ELR (cell line): Measurements from ENCODE around the gene OTOP3.

Experiments
- DNase-seq: peaks from one replicate; pipeline ENCODE4 v3.0.0-alpha.2; 2015; ENCODE audit warnings: low read depth

Gene OTOP3

DNA sequence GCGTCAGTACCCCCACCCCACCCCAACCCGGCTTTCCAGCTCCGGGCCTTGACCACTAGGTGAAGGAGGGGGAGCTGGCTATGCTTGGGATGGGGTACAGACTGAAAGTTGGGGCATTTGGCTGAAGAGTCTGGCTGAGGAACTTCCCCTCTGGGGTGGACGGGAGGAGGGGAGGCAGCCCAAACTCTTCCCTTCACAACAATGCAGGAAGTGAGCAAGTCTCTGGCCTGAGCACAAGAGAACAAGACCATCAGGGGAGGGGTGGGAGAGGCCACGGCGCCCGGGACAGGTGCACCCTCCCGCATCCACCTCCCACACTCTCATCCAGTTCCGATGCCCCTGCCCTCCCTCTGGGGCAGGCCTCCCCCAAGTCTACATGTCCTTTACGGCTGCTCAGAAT lies 18.3 kb upstream of the OTOP3 start:
- no peak for DNase-seq

DNA sequence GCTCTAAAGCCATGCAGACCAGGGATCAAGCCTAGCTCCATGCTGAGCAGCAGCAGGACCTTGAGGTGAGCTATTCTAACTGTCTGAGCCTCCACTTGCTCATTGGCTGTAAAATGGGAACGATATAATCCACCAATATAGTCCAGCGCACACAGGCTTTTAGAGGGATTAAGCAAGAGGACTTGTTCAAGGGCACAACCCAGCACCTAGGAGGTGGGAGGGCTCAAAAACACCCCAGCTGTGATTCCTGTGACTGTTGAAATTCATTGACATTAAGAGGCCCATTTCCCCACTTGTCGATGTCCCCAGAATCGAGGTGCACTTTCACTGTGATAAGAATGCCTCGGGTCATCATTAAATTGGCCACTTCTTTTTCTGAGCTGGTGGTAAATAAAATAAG lies 16.8 kb upstream of the OTOP3 start:
- DNase-seq = no peak

GRCh38 chr17:74919440-74920305 lies 16.0 kb upstream of the OTOP3 start:
- peak; percentile 44 for DNase-seq

DNA sequence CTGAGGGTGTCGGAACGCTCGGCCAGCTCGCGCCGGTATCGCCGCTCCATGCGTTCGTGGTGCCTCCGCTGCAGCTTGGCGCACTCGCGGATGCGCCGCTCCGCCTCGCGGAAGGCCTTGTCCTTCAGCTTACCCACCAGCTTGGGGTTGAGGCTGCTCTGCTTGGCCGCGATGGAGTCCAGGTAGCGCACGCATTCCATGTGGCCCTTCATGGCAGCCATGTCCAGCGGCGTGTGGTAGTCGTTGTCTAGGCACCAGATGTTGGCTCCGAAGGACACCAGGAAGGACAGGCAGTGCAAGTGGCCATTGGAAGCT lies 15.4 kb upstream of the OTOP3 start:
- DNase-seq = no peak

DNA sequence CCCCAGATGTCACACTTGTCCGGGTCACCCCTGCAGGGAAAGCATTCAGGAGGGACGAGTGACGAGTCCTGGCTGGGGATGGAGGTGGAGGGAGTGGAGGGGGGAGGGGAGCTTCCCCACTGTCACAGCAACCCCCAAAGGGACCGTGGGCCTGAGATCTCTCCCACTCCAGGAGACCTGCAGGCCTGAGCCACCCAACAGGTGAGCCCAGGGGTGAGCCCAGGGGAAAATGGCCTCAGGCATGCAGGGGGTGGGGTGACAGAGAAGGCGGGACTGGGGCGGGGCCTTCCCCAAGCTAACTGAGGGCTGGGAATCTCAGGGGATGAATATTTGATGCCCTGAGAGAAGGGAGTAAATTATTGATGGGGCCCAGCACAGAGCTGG lies 15.1 kb upstream of the OTOP3 start:
- DNase-seq = no peak

DNA sequence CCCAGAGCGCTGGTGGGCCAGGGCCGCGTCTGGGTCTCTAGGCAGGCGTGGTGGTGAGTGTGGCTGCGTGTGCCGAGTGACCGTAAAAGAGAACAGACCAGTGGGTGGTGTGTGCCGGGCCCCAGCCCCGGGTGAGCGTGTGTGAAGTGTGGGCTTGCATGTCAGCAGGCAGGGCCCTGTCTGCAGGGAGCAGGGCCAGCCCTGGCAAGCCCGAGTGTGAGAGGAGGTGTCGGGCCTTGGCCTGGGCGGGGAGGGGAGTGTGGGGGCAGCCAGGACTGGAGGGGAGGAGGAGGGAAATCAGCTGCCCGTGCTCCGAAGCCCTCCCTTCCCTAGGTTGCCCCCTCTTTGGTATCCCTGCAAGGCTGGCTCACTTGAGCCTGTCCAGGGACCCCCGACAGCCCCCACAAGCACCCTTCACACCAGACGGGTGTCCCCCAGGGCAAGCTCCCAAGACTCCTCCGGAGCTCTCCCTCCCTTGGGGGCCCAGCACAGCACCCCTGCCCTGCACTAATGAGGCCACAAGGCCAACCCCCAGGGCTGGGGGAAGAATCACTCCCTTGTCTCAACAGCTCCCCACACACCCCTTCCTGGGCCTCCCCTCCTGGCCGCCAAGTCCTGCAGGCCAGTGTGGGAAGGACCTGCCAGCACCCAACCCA lies 14.5 kb upstream of the OTOP3 start:
- no peak for DNase-seq

- DNase-seq = no peak
Measured at GRCh38 chr17:74921769-74922168, 13.9 kb upstream of the OTOP3 start.

DNA sequence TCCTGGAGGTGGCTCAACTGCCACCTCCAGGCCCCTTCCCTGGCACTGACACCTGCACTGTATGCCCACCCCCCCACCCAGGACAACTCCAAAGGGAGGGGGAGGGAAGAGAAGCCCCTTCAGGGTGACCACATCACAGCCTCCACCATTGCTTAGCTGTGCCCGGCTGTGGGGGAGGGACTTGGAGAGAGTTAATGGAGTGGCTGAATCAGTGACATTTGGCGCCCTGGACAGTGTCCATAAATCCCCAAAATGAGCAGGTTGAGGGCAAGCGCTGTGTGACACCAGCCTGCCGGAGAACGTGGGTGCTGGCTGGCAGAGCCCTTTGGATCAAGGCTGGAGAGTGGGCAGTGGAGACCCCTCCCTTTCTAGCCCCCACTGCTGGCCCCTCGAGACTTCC lies 13.5 kb upstream of the OTOP3 start:
- no peak for DNase-seq

DNA sequence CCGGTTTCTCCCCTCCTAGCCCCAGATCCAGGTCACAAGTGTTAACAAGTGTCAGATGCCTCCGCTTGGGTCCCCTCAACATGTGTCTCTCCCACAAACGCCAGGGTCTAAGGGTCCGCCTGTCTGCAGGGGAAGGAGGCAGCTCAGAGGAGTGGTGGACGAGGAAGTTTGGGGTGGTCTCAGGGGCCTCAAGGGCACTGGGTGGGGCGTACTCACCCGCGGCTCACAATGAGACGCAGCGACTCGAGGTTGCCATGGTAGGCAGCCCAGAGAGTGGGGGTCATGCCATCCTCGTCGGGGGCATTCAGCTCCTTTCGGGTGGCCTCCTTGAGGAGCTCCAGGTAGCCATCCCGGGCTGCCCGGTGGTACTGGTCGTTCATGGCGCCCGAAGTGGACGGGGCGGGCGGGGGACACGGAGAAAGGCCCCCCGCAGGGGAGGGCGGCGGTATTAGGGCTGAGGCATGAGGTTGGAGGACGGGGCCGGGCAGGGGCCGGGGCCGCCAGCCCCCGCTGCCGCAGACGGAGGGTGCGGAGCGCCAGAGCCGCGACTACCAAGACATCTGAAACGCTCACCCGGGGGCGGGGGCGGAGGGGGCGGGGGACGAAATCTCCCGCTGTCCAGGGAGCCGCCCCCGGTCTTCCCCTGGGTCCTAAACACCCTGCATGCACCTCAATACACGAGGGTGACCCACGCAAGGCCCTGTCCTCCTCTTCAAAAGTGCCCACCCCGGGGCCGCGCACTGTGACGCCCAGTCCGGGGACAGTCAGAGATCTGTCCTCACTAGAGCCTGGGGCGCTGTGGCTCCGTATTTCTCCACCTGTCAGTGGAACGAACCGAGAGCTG lies 12.8 kb upstream of the OTOP3 start, which contains the start of gene USH1G:
Gene USH1G, minus strand, starts transcription at position 562 of the 844 bp plus-strand sequence. Its CDS starts 182 bp downstream, at position 380.
- DNase-seq = no peak

- DNase-seq = peak; percentile 57
Measured at GRCh38 chr17:74923538-74924249, 12.0 kb upstream of the OTOP3 start.

GRCh38 chr17:74924250-74924948 lies 11.3 kb upstream of the OTOP3 start, which contains the start of gene OTOP2:
Gene OTOP2 (plus strand): TSS chr17:74924273. CDS start chr17:74924633, 360 bp downstream.
- DNase-seq = no peak

- no peak for DNase-seq
Measured at GRCh38 chr17:74925242-74925641, 10.5 kb upstream of the OTOP3 start.

GRCh38 chr17:74928786-74929185 lies 6.9 kb upstream of the OTOP3 start:
- DNase-seq = no peak

DNA sequence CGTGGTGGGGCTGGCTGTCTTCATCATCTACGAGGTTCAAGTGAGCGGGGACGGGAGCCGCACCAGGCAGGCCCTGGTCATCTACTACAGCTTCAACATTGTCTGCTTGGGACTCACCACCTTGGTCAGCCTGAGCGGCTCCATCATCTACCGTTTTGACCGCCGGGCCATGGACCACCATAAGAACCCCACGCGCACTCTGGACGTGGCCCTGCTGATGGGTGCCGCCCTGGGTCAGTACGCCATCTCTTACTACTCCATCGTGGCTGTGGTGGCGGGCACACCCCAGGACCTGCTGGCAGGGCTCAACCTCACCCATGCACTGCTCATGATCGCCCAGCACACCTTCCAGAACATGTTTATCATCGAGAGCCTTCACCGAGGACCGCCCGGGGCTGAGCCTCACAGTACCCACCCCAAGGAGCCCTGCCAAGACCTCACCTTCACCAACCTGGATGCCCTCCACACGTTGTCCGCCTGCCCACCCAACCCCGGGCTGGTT lies 5.1 kb upstream of the OTOP3 start:
- DNase-seq = no peak

- DNase-seq = no peak
Measured at GRCh38 chr17:74935048-74935447, 650 bp upstream of the OTOP3 start.

DNA sequence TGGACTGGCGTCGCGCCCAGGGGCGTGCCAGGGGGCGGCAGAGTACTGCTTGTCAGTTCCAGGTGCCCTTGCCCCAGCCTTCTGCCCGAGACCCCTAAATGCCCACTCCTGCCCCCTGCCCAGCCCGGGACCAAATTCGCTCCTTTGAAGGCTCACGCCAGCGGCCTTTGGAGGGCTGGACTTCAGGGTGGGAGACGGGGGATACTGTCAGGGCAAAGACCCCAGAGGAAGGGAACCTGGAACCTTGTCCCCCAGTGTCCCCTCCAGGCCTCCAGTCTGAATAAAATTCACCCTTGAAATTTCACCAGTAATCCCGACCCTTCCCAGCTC lies 737 bp downstream of the OTOP3 start:
- DNase-seq = no peak

DNA sequence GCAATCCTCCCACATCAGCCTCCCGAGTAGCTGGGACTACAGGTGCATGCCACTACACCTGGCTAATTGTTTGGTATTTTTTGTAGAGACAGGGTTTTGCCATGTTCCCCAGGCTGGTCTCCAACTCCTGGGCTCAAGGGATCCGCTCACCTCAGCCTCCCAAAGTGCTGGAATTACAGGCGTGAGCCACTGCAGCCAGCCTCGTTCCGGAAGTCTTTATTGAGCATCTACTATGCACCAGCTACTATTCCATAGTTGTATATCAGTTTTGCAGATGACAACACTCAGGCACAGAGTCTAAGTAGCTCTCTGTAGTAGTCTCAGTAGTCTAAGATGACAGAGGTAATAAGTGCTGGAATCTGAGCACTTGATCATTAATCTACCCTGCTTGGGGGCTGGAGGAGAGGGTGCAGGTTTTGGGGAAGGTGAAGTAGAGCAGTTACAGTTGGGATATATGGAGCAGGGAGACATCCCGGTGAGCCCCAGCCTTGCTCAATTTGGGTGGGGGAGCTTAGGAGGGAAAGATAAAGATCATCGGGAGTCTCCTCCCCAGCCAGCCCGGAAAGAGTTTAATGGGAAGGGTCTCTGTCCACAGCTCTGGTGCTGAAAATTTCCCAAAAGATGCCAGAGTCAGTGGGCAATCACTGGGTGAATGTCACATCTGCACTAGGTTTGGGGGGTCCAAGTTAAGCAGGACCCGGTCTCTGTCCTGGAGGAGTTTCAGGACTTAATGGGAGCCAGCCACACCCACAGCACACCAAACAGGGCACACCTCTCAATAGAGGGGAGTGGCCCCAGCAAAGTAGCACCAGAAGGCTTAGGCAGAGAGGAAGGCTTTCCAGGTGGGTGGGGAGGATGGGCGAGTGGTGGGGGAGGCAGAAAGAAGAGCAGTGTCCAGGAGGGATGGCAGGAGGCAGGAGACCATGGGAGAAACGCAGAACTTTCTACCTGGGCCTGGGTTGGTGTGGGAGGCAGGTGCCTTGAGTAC lies 1.7 kb downstream of the OTOP3 start:
- no peak for DNase-seq

DNA sequence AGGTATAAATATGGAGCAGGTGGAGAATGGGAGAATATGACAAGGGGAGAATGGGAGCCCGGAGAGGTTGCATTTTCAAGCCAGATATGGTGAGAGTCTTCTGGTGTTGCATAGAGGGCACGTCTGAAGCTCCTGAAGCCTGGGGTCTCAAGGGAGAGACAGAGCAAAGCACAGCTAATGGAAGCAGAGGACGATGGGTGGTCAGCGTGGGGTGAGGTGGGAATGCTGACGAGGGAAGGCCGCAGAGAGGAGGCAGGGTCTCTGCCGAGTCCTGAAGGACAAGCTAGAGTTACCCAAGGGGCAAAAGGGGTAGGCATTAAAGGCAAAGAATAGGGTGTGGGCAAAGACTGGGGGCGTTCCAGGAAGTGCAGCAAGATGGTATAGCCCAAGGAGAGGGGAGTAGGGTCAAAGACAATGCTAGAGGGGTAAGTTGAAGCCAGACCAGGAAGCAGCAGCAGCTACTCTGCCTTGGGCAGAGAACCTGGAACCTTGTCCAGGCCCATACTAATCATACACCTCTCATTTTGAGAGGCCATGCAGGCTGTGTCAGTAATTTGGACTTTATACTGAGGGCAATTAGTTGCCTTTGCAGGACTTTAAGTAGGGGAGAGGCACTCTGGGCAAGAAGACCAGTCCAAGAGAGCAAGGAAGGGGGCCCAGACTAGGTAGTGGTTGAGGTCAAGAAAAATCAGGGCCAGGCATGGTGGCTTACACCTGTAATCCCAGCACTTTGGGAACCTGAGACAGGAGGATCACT lies 2.7 kb downstream of the OTOP3 start:
- no peak for DNase-seq

GRCh38 chr17:74939534-74939933 lies 3.8 kb downstream of the OTOP3 start:
- no peak for DNase-seq
